K562 (cell line): ENCODE results near the gene OMP. TPM values are rescaled to one million over a fixed set of nuclear protein-coding genes. Genes with fewer than 3 reads are reported as not detected.

Experiments used
- ATAC-seq: fragments of 200-7000 bp; cut with Tn5 transposase; 3 replicates; pipeline ENCODE4 v1.9.1; 2020; ENCODE audit warnings: moderate library complexity
- BruUV-seq: library from RNA; stranded (reverse); fragments of 400-500 nt; replicated peaks from 2 replicates; lab custom pipeline; 2021; lab: Mats Ljungman, UMichigan
- CTCF ChIA-PET: fragments of 300-600 bp; formaldehyde crosslinking; extraction: SDS; loops from one replicate; lab custom pipeline; 2021; ENCODE audit warnings: low intra/inter-chr PET ratio; lab: Yijun Ruan, JAX
- POLR2A ChIA-PET: fragments of 300-600, 350-650 bp; sonication (Branson Sonifier 250); formaldehyde crosslinking; extraction: SDS; loops from one replicate; lab custom pipeline; 2021; ENCODE audit warnings: antibody characterized with exemption, inconsistent platforms; lab: Yijun Ruan, JAX
- DNase-seq, 4 experiments: peaks; one replicate each; pipeline versions ENCODE4 v3.0.0 to v3.0.0-alpha.2; 2011 to 2018; ENCODE audit warnings: low spot score in 3 of 4, mixed read lengths in 3 of 4; ENCODE audit errors: extremely low read depth in 1 of 4
- FAIRE-seq: peaks from 2 replicates; lab custom pipeline; 2011; peaks lifted over from hg19 to GRCh38; lab: Jason Lieb, UNC
- H2AFZ ChIP-seq: 2 replicates; pipeline ENCODE4 v1.6.0; 2011; ENCODE audit warnings: low read depth, low read length, control low read depth, inconsistent platforms
- H3K27ac ChIP-seq: fragments of 200-600 bp; 3 replicates; pipeline ENCODE4 v1.8.0; 2011; ENCODE audit warnings: low read depth, mild to moderate bottlenecking, control low read depth, inconsistent platforms, low read length, moderate library complexity, mixed read lengths; ENCODE audit errors: extremely low read depth
- H3K27me3 ChIP-seq, 2 experiments: fragments of 300-600 bp in 1 of 2; 2 replicates in 1 of 2; 3 replicates in 1 of 2; pipeline versions ENCODE4 v1.6.0 to v1.8.0; 2011; ENCODE audit warnings: inconsistent platforms in 2 of 2, low read length in 2 of 2, mild to moderate bottlenecking in 1 of 2, mixed read lengths in 1 of 2, moderate library complexity in 1 of 2; ENCODE audit not compliant: control insufficient read depth in 2 of 2, insufficient read depth in 2 of 2
- H3K36me3 ChIP-seq: fragments of 300-600 bp; 3 replicates; pipeline ENCODE4 v1.8.0; 2011; ENCODE audit warnings: mild to moderate bottlenecking, low read length, inconsistent platforms; ENCODE audit not compliant: control insufficient read depth, insufficient read depth
- H3K4me1 ChIP-seq, 2 experiments: fragments of 200-600 bp in 1 of 2; replicated peaks in 1 of 2; 2 replicates in 1 of 2; 3 replicates in 1 of 2; pipeline versions ENCODE4 v1.5.1 to v1.8.0; 2011; ENCODE audit warnings: inconsistent platforms in 2 of 2, low read length in 2 of 2, mild to moderate bottlenecking in 1 of 2, mixed read lengths in 1 of 2, moderate library complexity in 1 of 2; ENCODE audit not compliant: control insufficient read depth in 2 of 2, insufficient read depth in 2 of 2
- H3K4me2 ChIP-seq: 2 replicates; pipeline ENCODE4 v1.6.1; 2011; ENCODE audit warnings: low read length, control low read depth, inconsistent platforms, mixed read lengths; ENCODE audit not compliant: insufficient read depth
- H3K4me3 ChIP-seq: fragments of 200-600 bp; sonication (generic), shearing (Covaris generic); 2 replicates; pipeline ENCODE4 v1.5.1; 2016; ENCODE audit warnings: control low read depth, inconsistent platforms
- H3K79me2 ChIP-seq: fragments of 200-600 bp; 3 replicates; pipeline ENCODE4 v1.8.0; 2011; ENCODE audit warnings: low read length, inconsistent platforms; ENCODE audit not compliant: control insufficient read depth, insufficient read depth
- H3K9ac ChIP-seq, 2 experiments: 2 replicates each; pipeline versions ENCODE4 v1.6.0 to v1.6.1; 2011; ENCODE audit warnings: low read depth in 2 of 2, low read length in 2 of 2, control low read depth in 1 of 2, inconsistent platforms in 1 of 2, mild to moderate bottlenecking in 1 of 2, mixed read lengths in 1 of 2; ENCODE audit not compliant: insufficient read depth in 1 of 2
- H3K9me1 ChIP-seq: one replicate; pipeline ENCODE4 v1.6.0; 2011; ENCODE audit warnings: inconsistent platforms, mild to moderate bottlenecking, low read length, moderate library complexity; ENCODE audit not compliant: control insufficient read depth, insufficient read depth
- H3K9me3 ChIP-seq: replicated peaks from 2 replicates; pipeline ENCODE4 v1.5.1; 2011; ENCODE audit warnings: low read depth, low read length, inconsistent platforms; ENCODE audit not compliant: control insufficient read depth, insufficient read depth
- H4K20me1 ChIP-seq: replicated peaks from 2 replicates; pipeline ENCODE4 v1.6.1; 2011; ENCODE audit warnings: low read length, inconsistent platforms, mixed read lengths; ENCODE audit not compliant: control insufficient read depth, insufficient read depth
- EHMT2 ChIP-seq: fragments of 450-650 bp; IDR thresholded peaks from 2 replicates; pipeline ENCODE4 v1.6.1; 2018; ENCODE audit warnings: antibody characterized with exemption
- MEF2D ChIP-seq: conservative IDR thresholded peaks from 2 replicates; pipeline ENCODE4 v1.6.1; 2016; ENCODE audit warnings: low read depth, missing genetic modification characterization, missing compliant biosample characterization
- NUFIP1 ChIP-seq: fragments of 450-650 bp; IDR thresholded peaks from 2 replicates; pipeline ENCODE4 v1.6.1; 2018; ENCODE audit not compliant: partially characterized antibody
- SAP30 ChIP-seq: fragments of 200-600 bp; sonication (generic); IDR thresholded peaks from 2 replicates; pipeline ENCODE4 v1.6.1; 2012; ENCODE audit warnings: borderline replicate concordance, low read depth, mild to moderate bottlenecking, moderate library complexity, low read length, control low read depth, inconsistent platforms; ENCODE audit not compliant: insufficient read depth, poor library complexity, severe bottlenecking
- WGBS: fragments of 100-300 bp; shearing (Covaris generic); methylation state at CpG from one replicate; pipeline ENCODE4 v1.1.6; 2016; ENCODE audit warnings: low coverage, mixed read lengths; ENCODE audit not compliant: insufficient coverage; ENCODE audit errors: missing lambda C conversion rate; 5-methylcytosine and 5-hydroxymethylcytosine counted together
- in situ Hi-C: fragments of 300-500 bp; cut with MboI; formaldehyde crosslinking; loops from 4 replicates; pipeline ENCODE4 v1.15.0; 2018; ENCODE audit warnings: inconsistent platforms, mixed read lengths
- intact Hi-C: fragments of 100-400 bp; cut with micrococcal nuclease; formaldehyde crosslinking; loops from 2 replicates; pipeline ENCODE4 v1.14.2; 2022
- polyA plus RNA-seq, 8 experiments: library from polyadenylated mRNA; depleted of rRNA in 4 of 8; stranded (reverse) in 5 of 8; unstranded in 3 of 8; fragments of >200 nt; fragmentation: Nextera tagmentation in 2 of 8; fragmentation: Illumina TruSeq in 1 of 8; extraction: Ambion mirVana in 2 of 8; extraction: Trizol in 1 of 8; gene quantifications; 2 replicates each; pipeline versions ENCODE4 v1.2.1 to v1.2.3, GENCODE V29; 2011 to 2014; ENCODE audit warnings: inconsistent platforms in 1 of 8, missing spikeins in 1 of 8
- total RNA-seq, 7 experiments: library from RNA; depleted of rRNA in 6 of 7; stranded (reverse); fragments of >200 nt in 6 of 7; fragmentation: Illumina TruSeq in 2 of 7; extraction: Trizol in 2 of 7; gene quantifications; 2 replicates each; pipeline versions ENCODE4 v1.2.1 to v1.2.3, GENCODE V29; 2011 to 2021; ENCODE audit warnings: low replicate concordance in 1 of 7

Gene OMP
- total and polyA plus RNA-seq, 9 of the 15 experiments (the other 6 are each of a cell fraction or from before 2014, with no cell fraction given), result not detected

DNA sequence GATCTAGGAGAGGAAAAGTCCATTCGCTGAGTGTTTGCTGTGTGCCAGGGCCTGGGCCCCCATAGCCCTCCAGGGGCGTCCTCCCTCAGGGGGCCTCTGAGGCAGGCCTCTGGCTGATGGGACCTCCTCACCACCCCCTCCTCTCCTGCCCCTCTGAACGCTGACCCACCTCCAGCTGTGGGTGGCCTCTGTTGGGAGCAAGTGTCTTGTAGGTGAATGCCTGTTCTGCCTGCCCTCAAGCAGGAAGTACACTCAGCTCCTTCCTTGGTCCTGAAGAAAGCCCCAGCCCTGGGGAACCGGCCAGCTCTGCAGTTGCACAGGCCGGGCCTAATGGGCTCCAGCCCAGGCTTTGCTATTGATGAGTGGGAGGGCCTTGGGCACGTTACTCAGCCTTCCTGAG, 28.9 kb downstream of the OMP start:
- Histone ChIP-seq H3K79me2 (no peaks in the 10 kb centered on the region), H3K36me3 (no peaks in the 10 kb centered on the region), H3K4me1 (peaks cover 0 to 20% of the 10 kb centered on the region in 2 experiments; a peak in 2 of 5 replicates), H3K4me3 (no peak overlapping the region), H3K27me3 (peaks cover 2 to 26% of the 10 kb centered on the region in 2 experiments; a peak in 4 of 5 replicates), H3K9ac (no peak overlapping the region), H4K20me1 (peaks cover 16% of the 10 kb centered on the region; the same call in 1 of the 2 replicates), H3K27ac (no peak overlapping the region), H3K4me2 (no peak overlapping the region), H3K9me3 (no peaks in the 10 kb centered on the region), H3K9me1 (no peaks in the 10 kb centered on the region)
- CTCF ChIA-PET, result no interaction called here
- BruUV-seq, result no TSS peak
- no peak for ATAC-seq
- WGBS, result 7% methylated on average over 6 of the region's 6 CpGs
- no peak for FAIRE-seq
- in situ Hi-C loops (no loop called here), intact Hi-C loops (no loop called here)
- DNase-seq, result no peak
- no peak for TF ChIP-seq SAP30
- TF ChIP-seq MEF2D (tag), result no peak
- TF ChIP-seq, all 486 proteins: peak for 0
- H2AFZ ChIP-seq, result no peak overlapping the region
- POLR2A ChIA-PET, result interaction anchor here (0.6 to 1.8 kb wide), 3 partner anchors 9 to 57 kb away, joined by 3 to 5 read pairs (median 3); no protein-coding TSS in a partner anchor

DNA sequence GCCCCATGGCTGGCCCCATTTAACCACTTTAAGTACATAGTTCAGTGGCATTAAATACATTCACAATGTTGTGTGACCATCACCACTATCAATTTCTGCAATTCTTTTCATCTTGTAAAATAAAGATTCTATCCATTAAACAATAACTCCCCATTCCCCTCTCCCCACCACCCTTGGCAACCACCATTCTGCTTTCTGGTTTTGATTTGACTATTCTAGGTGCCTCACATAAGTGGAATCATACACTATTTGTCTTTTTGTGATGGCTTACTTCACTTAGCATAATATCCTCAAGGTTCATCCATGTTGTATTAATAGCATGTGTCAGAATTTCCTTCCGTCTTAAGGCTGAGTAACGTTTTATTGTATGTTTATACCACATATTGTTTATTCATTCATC, 32.4 kb downstream of the OMP start:
- WGBS, result 0% methylated on average over 2 of the region's 2 CpGs
- Histone ChIP-seq H3K9me3 (no peaks in the 10 kb centered on the region), H3K36me3 (no peaks in the 10 kb centered on the region), H3K4me3 (no peak overlapping the region), H3K27ac (no peak overlapping the region), H4K20me1 (0 out of 2 replicates have a peak, but pooled peaks cover 5% of the 10 kb centered on the region), H2AFZ (no peak overlapping the region), H3K4me1 (peaks cover 0 to 10% of the 10 kb centered on the region in 2 experiments; a peak in 1 of 5 replicates), H3K79me2 (no peaks in the 10 kb centered on the region), H3K27me3 (peaks cover 13 to 35% of the 10 kb centered on the region in 2 experiments; a peak in 3 of 5 replicates), H3K4me2 (no peak overlapping the region), H3K9me1 (no peaks in the 10 kb centered on the region), H3K9ac (no peak overlapping the region)
- intact Hi-C loops, result no loop called here
- BruUV-seq, result no TSS peak
- FAIRE-seq (no peak), ATAC-seq (no peak), DNase-seq (no peak)
- CTCF ChIA-PET, result no interaction called here
- POLR2A ChIA-PET, result no interaction called here
- in situ Hi-C loops, result no loop called here
- no peak for TF ChIP-seq EHMT2
- no peak for TF ChIP-seq NUFIP1
